Fibroblast of mammary gland (primary cell): ENCODE data around the gene USP54.

Experiments
- DNase-seq: peaks from one replicate; pipeline ENCODE4 v3.0.0-alpha.2; 2010; ENCODE audit warnings: low read depth
- H3K4me3 ChIP-seq: 2 replicates; pipeline ENCODE4 v1.5.1; 2011; ENCODE audit warnings: low read depth, mild to moderate bottlenecking, low read length, moderate library complexity; ENCODE audit not compliant: control insufficient read depth
- TF ChIP-seq, protein P1 (sequence below): conservative IDR thresholded peaks from 2 replicates; pipeline ENCODE4 v1.5.1; 2011; ENCODE audit warnings: low read depth, low read length, inconsistent platforms; ENCODE audit not compliant: control insufficient read depth, insufficient read depth

USP54 gene

DNA sequence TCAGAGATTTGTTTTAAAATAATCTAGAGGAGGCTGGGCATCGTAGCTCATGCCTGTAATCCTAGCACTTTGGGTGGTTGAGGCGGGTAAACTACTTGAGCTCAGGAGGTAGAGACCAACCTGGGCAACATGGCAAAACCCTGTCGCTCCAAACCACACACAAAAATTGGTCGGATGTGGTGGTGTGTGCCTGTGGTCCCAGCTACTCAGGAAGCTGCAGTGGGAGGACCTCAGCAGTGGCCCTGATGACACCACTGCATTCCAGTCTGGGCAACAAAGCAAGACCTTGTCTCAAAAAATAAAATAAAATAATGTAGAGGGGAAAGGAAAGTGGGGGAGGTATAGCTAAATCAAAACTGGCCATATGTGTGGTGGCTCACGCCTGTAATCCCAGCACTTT, 81.4 kb downstream of the USP54 start:
- no peak overlapping the region for H3K4me3 ChIP-seq
- TF ChIP-seq, protein P1, sequence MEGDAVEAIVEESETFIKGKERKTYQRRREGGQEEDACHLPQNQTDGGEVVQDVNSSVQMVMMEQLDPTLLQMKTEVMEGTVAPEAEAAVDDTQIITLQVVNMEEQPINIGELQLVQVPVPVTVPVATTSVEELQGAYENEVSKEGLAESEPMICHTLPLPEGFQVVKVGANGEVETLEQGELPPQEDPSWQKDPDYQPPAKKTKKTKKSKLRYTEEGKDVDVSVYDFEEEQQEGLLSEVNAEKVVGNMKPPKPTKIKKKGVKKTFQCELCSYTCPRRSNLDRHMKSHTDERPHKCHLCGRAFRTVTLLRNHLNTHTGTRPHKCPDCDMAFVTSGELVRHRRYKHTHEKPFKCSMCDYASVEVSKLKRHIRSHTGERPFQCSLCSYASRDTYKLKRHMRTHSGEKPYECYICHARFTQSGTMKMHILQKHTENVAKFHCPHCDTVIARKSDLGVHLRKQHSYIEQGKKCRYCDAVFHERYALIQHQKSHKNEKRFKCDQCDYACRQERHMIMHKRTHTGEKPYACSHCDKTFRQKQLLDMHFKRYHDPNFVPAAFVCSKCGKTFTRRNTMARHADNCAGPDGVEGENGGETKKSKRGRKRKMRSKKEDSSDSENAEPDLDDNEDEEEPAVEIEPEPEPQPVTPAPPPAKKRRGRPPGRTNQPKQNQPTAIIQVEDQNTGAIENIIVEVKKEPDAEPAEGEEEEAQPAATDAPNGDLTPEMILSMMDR, result no peak
- no peak for DNase-seq

GRCh38 chr10:73506491-73506890, 84.7 kb downstream of the USP54 start:
- DNase-seq, result peak; percentile 59
- TF ChIP-seq, protein P1, result no peak

GRCh38 chr10:73506074-73506473, 85.1 kb downstream of the USP54 start:
- H3K4me3 ChIP-seq, result no peak overlapping the region
- no peak for DNase-seq
- TF ChIP-seq, protein P1, result no peak

More at GRCh38 chr10:73506491-73506890, 84.7 kb downstream of the USP54 start:
- H3K4me3 ChIP-seq, result no peak overlapping the region

DNA sequence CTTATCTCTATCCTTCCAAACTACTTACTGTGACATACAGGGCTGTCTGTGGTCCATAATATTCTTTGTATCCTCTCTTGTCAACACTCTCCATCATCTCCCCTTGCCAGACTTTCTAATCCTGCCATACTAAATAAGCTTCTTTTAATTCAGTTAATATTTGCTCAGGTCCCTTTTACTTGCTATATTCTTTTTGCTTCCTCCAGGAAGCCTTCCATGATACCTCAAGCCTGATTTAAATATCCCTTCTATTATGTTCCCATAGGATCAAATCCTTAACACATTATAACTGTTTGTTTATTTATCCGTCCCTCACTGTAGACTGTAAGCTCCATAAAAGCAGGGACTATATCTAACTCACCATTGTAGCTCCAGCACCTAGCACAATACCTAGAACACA, 88.1 kb downstream of the USP54 start:
- DNase-seq, result no peak
- TF ChIP-seq, protein P1, result no peak
- H3K4me3 ChIP-seq, result no peak overlapping the region

DNA sequence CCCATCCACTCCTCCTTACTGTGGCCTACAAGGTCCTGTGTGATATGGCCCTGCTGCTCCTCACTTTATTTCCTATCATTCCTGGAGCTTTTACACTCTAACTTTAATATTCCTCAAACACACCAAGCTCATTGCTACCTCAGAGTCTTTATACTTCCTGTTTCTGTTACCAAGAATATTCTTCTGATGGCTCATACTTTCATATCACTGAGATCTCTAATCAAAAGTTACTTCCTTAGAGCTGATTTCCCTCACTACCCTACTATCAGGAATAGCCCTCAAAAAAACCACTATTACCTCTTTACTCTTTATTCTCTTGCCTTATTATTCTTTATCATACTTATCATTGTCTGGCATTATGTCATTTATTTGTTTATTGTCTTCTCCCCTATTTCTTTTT, 89.5 kb downstream of the USP54 start:
- TF ChIP-seq, protein P1, result no peak
- no peak for DNase-seq

DNA sequence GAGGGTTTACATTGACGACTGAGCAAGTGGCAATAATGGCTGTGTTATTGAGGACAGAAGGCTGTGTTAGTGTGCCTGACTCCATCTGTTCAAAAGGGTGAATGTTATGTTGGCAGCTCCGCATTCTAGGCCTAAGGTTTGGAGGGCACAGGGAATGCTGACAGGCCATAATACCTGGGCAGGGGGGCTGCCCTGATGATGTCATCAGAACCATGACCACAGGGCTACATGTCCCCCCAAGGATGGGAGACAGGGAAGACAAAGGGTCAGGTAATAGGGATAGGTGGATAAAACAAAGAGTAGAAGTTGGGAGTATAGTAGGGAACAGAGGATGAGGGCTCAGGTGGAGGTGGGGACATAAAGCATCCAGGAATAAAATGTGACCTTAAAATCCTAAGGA, 93.5 kb downstream of the USP54 start:
- DNase-seq, result no peak
- TF ChIP-seq, protein P1, result no peak
- no peak overlapping the region for H3K4me3 ChIP-seq

More for the DNA sequence above, 89.5 kb downstream of the USP54 start:
- no peak overlapping the region for H3K4me3 ChIP-seq
